Mesenchymal stem cell (in vitro differentiated cells and primary cell): ENCODE results near the gene DEFB123.

Experiments used
- DNase-seq: peaks from one replicate; pipeline ENCODE4 v3.0.0-alpha.2; 2013
- H2AFZ ChIP-seq: one replicate; pipeline ENCODE4 v1.6.1; 2013; ENCODE audit warnings: low read depth, mild to moderate bottlenecking, control low read depth, inconsistent platforms, low read length, moderate library complexity
- H2AK5ac ChIP-seq: 2 replicates; pipeline ENCODE4 v1.6.1; 2013; ENCODE audit warnings: low read length, moderate library complexity, mild to moderate bottlenecking, inconsistent platforms; ENCODE audit not compliant: severe bottlenecking
- H2BK120ac ChIP-seq: one replicate; pipeline ENCODE4 v1.6.1; 2013; ENCODE audit warnings: low read depth, mild to moderate bottlenecking, inconsistent platforms, low read length, moderate library complexity
- H2BK12ac ChIP-seq, 2 experiments: one replicate each; pipeline ENCODE4 v1.6.1; 2013; ENCODE audit warnings: inconsistent platforms in 2 of 2, low read length in 2 of 2, mild to moderate bottlenecking in 2 of 2, moderate library complexity in 2 of 2, control low read depth in 1 of 2
- H2BK15ac ChIP-seq: one replicate; pipeline ENCODE4 v1.6.1; 2013; ENCODE audit warnings: mild to moderate bottlenecking, low read depth, inconsistent platforms; ENCODE audit not compliant: poor library complexity, severe bottlenecking
- H2BK5ac ChIP-seq: 2 replicates; pipeline ENCODE4 v1.6.1; 2013; ENCODE audit warnings: low read depth, mild to moderate bottlenecking, low read length, control low read depth, inconsistent platforms; ENCODE audit not compliant: poor library complexity, severe bottlenecking
- H3K14ac ChIP-seq, 2 experiments: one replicate each; pipeline ENCODE4 v1.6.1; 2013; ENCODE audit warnings: inconsistent platforms in 2 of 2, low read length in 2 of 2, control low read depth in 1 of 2, mild to moderate bottlenecking in 1 of 2, moderate library complexity in 1 of 2
- H3K18ac ChIP-seq, 2 experiments: one replicate each; pipeline ENCODE4 v1.6.1; 2013; ENCODE audit warnings: inconsistent platforms in 2 of 2, low read length in 2 of 2, control low read depth in 1 of 2, low read depth in 1 of 2, mild to moderate bottlenecking in 1 of 2
- H3K23ac ChIP-seq, 2 experiments: one replicate each; pipeline ENCODE4 v1.6.1; 2013; ENCODE audit warnings: inconsistent platforms in 2 of 2, low read length in 2 of 2, mild to moderate bottlenecking in 2 of 2, moderate library complexity in 2 of 2, control low read depth in 1 of 2
- H3K27ac ChIP-seq: 2 replicates; pipeline ENCODE4 v1.5.1; 2013; ENCODE audit warnings: mild to moderate bottlenecking, moderate library complexity, low read length, control low read depth, inconsistent platforms; ENCODE audit not compliant: poor library complexity, severe bottlenecking
- H3K27me3 ChIP-seq, 2 experiments: 2 replicates each; pipeline versions ENCODE4 v1.6.1 to v1.7.0; 2013; ENCODE audit warnings: low read length in 2 of 2, mild to moderate bottlenecking in 2 of 2, moderate library complexity in 2 of 2, control low read depth in 1 of 2, inconsistent platforms in 1 of 2; ENCODE audit not compliant: control insufficient read depth in 1 of 2, insufficient read depth in 1 of 2
- H3K36me3 ChIP-seq, 2 experiments: 2 replicates each; pipeline versions ENCODE4 v1.6.1 to v1.7.0; 2013; ENCODE audit warnings: low read length in 2 of 2, control low read depth in 1 of 2, inconsistent platforms in 1 of 2, low read depth in 1 of 2, mild to moderate bottlenecking in 1 of 2; ENCODE audit not compliant: insufficient read depth in 2 of 2, control insufficient read depth in 1 of 2
- H3K4ac ChIP-seq, 2 experiments: one replicate each; pipeline ENCODE4 v1.6.1; 2013; ENCODE audit warnings: inconsistent platforms in 2 of 2, low read length in 2 of 2, mild to moderate bottlenecking in 2 of 2, moderate library complexity in 2 of 2, control low read depth in 1 of 2, low read depth in 1 of 2
- H3K4me1 ChIP-seq: 2 replicates; pipeline ENCODE4 v1.6.1; 2013; ENCODE audit warnings: low read depth, low read length, control low read depth; ENCODE audit not compliant: control insufficient read depth, insufficient read depth
- H3K4me2 ChIP-seq: 2 replicates; pipeline ENCODE4 v1.6.1; 2013; ENCODE audit warnings: low read length, mild to moderate bottlenecking, inconsistent platforms; ENCODE audit not compliant: poor library complexity, severe bottlenecking
- H3K4me3 ChIP-seq, 2 experiments: 2 replicates each; pipeline versions ENCODE4 v1.5.1 to v1.7.0; 2013; ENCODE audit warnings: low read length in 2 of 2, mild to moderate bottlenecking in 2 of 2, control low read depth in 1 of 2, low read depth in 1 of 2; ENCODE audit not compliant: insufficient read depth in 1 of 2
- H3K79me1 ChIP-seq: replicated peaks from 2 replicates; pipeline ENCODE4 v1.6.1; 2013; ENCODE audit warnings: mild to moderate bottlenecking, control low read depth, low read length, inconsistent platforms; ENCODE audit not compliant: poor library complexity, severe bottlenecking
- H3K9ac ChIP-seq: 2 replicates; pipeline ENCODE4 v1.7.0; 2013; ENCODE audit warnings: mild to moderate bottlenecking, low read length, moderate library complexity
- H3K9me3 ChIP-seq: 2 replicates; pipeline ENCODE4 v1.7.0; 2013; ENCODE audit warnings: mild to moderate bottlenecking, low read length; ENCODE audit not compliant: control insufficient read depth
- H4K8ac ChIP-seq: one replicate; pipeline ENCODE4 v1.6.1; 2013; ENCODE audit warnings: inconsistent platforms, mild to moderate bottlenecking, low read length, moderate library complexity
- H4K91ac ChIP-seq: one replicate; pipeline ENCODE4 v1.6.1; 2013; ENCODE audit warnings: mild to moderate bottlenecking, low read length, inconsistent platforms
- WGBS: methylation state at CpG from one replicate; pipeline ENCODE4 v1.1.7; 2013; ENCODE audit warnings: mixed read lengths; 5-methylcytosine and 5-hydroxymethylcytosine counted together

Gene DEFB123

GRCh38 chr20:31476643-31477215, 36.3 kb downstream of the DEFB123 start:
- H4K8ac ChIP-seq: no peak overlapping the region
- no peak overlapping the region for H4K91ac ChIP-seq
- H2BK5ac ChIP-seq: no peak overlapping the region
- no peaks in the 10 kb centered on the region for H3K79me1 ChIP-seq
- no peak overlapping the region for H3K4me3 ChIP-seq
- H2AFZ ChIP-seq: no peak overlapping the region
- H3K4me1 ChIP-seq: no peaks in the 10 kb centered on the region
- peaks cover 14 to 16% of the 10 kb centered on the region in 2 experiments for H3K27me3 ChIP-seq
- H2BK120ac ChIP-seq: no peak overlapping the region
- H3K4me2 ChIP-seq: no peak overlapping the region
- no peak for DNase-seq
- H3K9me3 ChIP-seq: no peaks in the 10 kb centered on the region
- no peak overlapping the region for H2AK5ac ChIP-seq
- H3K9ac ChIP-seq: no peak overlapping the region
- H3K36me3 ChIP-seq: no peaks in the 10 kb centered on the region
- WGBS: 72% methylated on average over 6 of the region's 6 CpGs
- no peak overlapping the region for H2BK12ac ChIP-seq
- no peak overlapping the region for H2BK15ac ChIP-seq
- no peak overlapping the region for H3K27ac ChIP-seq
- H3K23ac ChIP-seq: no peak overlapping the region
- no peak overlapping the region for H3K18ac ChIP-seq
- H3K4ac ChIP-seq: no peak overlapping the region
- no peak overlapping the region for H3K14ac ChIP-seq

GRCh38 chr20:31484001-31484400, 43.6 kb downstream of the DEFB123 start:
- Histone ChIP-seq H4K91ac (no peak overlapping the region), H3K18ac (no peak overlapping the region), H3K27ac (no peak overlapping the region), H3K4me2 (no peak overlapping the region), H3K79me1 (no peaks in the 10 kb centered on the region), H4K8ac (no peak overlapping the region), H3K4ac (no peak overlapping the region), H2BK120ac (no peak overlapping the region), H3K9ac (no peak overlapping the region), H3K36me3 (no peaks in the 10 kb centered on the region), H3K4me1 (peaks cover 3% of the 10 kb centered on the region), H3K4me3 (no peak overlapping the region), H2AK5ac (no peak overlapping the region), H3K9me3 (no peaks in the 10 kb centered on the region), H2AFZ (no peak overlapping the region), H3K14ac (no peak overlapping the region), H2BK15ac (no peak overlapping the region), H3K23ac (no peak overlapping the region), H2BK12ac (no peak overlapping the region), H3K27me3 (peaks cover 7 to 20% of the 10 kb centered on the region in 2 experiments), H2BK5ac (no peak overlapping the region)
- no peak for DNase-seq
- WGBS: 86% methylated on average over 36 of the region's 36 CpGs

- Histone ChIP-seq H2BK15ac (no peak overlapping the region), H3K79me1 (no peaks in the 10 kb centered on the region), H3K4ac (no peak overlapping the region), H4K8ac (peak overlapping the region; percentile 32), H2BK12ac (no peak overlapping the region), H3K4me3 (peak overlapping the region in 1 of 2 experiments; percentile 48), H2AFZ (no peak overlapping the region), H3K23ac (no peak overlapping the region), H3K4me2 (no peak overlapping the region), H3K18ac (no peak overlapping the region), H3K4me1 (peaks cover 3% of the 10 kb centered on the region), H3K36me3 (no peaks in the 10 kb centered on the region), H4K91ac (no peak overlapping the region), H3K14ac (no peak overlapping the region), H3K9ac (peak overlapping the region; percentile 82), H2BK120ac (no peak overlapping the region), H3K27me3 (peaks cover 7 to 27% of the 10 kb centered on the region in 2 experiments), H2AK5ac (no peak overlapping the region), H3K9me3 (no peaks in the 10 kb centered on the region), H2BK5ac (no peak overlapping the region), H3K27ac (no peak overlapping the region)
- WGBS: 74% methylated on average over 25 of the region's 31 CpGs
- DNase-seq: peak; percentile 19
Observed at GRCh38 chr20:31485450-31486339, 45.3 kb downstream of the DEFB123 start.

- DNase-seq: no peak
- Histone ChIP-seq H2BK15ac (no peak overlapping the region), H3K4ac (no peak overlapping the region), H3K4me2 (no peak overlapping the region), H3K4me1 (peaks cover 2% of the 10 kb centered on the region), H3K79me1 (no peaks in the 10 kb centered on the region), H3K14ac (no peak overlapping the region), H4K8ac (no peak overlapping the region), H2BK120ac (no peak overlapping the region), H3K18ac (no peak overlapping the region), H3K27me3 (peaks cover 7 to 16% of the 10 kb centered on the region in 2 experiments), H3K9ac (no peak overlapping the region), H2BK12ac (no peak overlapping the region), H3K27ac (no peak overlapping the region), H3K36me3 (no peaks in the 10 kb centered on the region), H3K4me3 (no peak overlapping the region), H2AFZ (no peak overlapping the region), H4K91ac (no peak overlapping the region), H3K9me3 (no peaks in the 10 kb centered on the region), H2AK5ac (no peak overlapping the region), H3K23ac (no peak overlapping the region), H2BK5ac (no peak overlapping the region)
- 70% methylated on average over 2 of the region's 2 CpGs for WGBS
Observed at GRCh38 chr20:31488115-31488514, 47.7 kb downstream of the DEFB123 start.
